Measurements from ENCODE around the gene LYPD4.

Gene LYPD4

GRCh38 chr19:41887711-41888382 lies 43.4 kb upstream of the LYPD4 start:
- Histone ChIP-seq H3K79me2 (ENCODE audit: low read length) (peaks cover 43% of the 10 kb centered on the region), H3F3A (ENCODE audit: insufficient read depth, low read length) (peaks cover 7% of the 10 kb centered on the region), H3K36me3 (replicated peaks; ENCODE audit: insufficient read depth, low read length) (no peaks in the 10 kb centered on the region), H3K9ac (ENCODE audit: low read length) (no peak overlapping the region), H3K4me2 (ENCODE audit: low read depth, low read length) (no peak overlapping the region), H3K9me3 (replicated peaks; ENCODE audit: insufficient read depth, low read length) (no peaks in the 10 kb centered on the region), H3K27ac (ENCODE audit: low read length) (no peak overlapping the region), H3K27me3 (replicated peaks; ENCODE audit: insufficient read depth, low read length) (no peaks in the 10 kb centered on the region), H4K20me1 (ENCODE audit: insufficient read depth, low read length) (no peaks in the 10 kb centered on the region), H2AFZ (ENCODE audit: low read length) (no peak overlapping the region), H3K4me3 (ENCODE audit: low read length) (no peak overlapping the region), H3K9me2 (replicated peaks; ENCODE audit: insufficient read depth, low read length) (no peaks in the 10 kb centered on the region), H3K4me1 (ENCODE audit: low read length) (peaks cover 17% of the 10 kb centered on the region)
- DNase-seq: no peak
- TF ChIP-seq EZH2phosphoT487 (IDR thresholded peaks at IDR 0.05; ENCODE audit: low read length) (no peak), EZH2 (optimal IDR thresholded peaks at IDR 0.05; ENCODE audit: low read depth, low read length) (no peak), CTCF (IDR thresholded peaks at IDR 0.05; ENCODE audit: low read length) (no peak)

GRCh38 chr19:41886761-41887710 lies 42.6 kb upstream of the LYPD4 start:
- peaks cover 17% of the 10 kb centered on the region for H3K4me1 ChIP-seq (ENCODE audit: low read length)
- H3F3A ChIP-seq (ENCODE audit: insufficient read depth, low read length): peaks cover 14% of the 10 kb centered on the region
- no peak overlapping the region for H3K4me3 ChIP-seq (ENCODE audit: low read length)
- H4K20me1 ChIP-seq (ENCODE audit: insufficient read depth, low read length): no peaks in the 10 kb centered on the region
- peaks cover 43% of the 10 kb centered on the region for H3K79me2 ChIP-seq (ENCODE audit: low read length)
- no peak overlapping the region for H3K4me2 ChIP-seq (ENCODE audit: low read depth, low read length)
- H3K27ac ChIP-seq (ENCODE audit: low read length): no peak overlapping the region
- H3K36me3 ChIP-seq (replicated peaks; ENCODE audit: insufficient read depth, low read length): no peaks in the 10 kb centered on the region
- DNase-seq: no peak
- no peak overlapping the region for H2AFZ ChIP-seq (ENCODE audit: low read length)
- H3K27me3 ChIP-seq (replicated peaks; ENCODE audit: insufficient read depth, low read length): no peaks in the 10 kb centered on the region
- TF ChIP-seq EZH2phosphoT487 (IDR thresholded peaks at IDR 0.05; ENCODE audit: low read length) (no peak), EZH2 (optimal IDR thresholded peaks at IDR 0.05; ENCODE audit: low read depth, low read length) (no peak)
- H3K9me3 ChIP-seq (replicated peaks; ENCODE audit: insufficient read depth, low read length): no peaks in the 10 kb centered on the region
- H3K9ac ChIP-seq (ENCODE audit: low read length): no peak overlapping the region
- no peaks in the 10 kb centered on the region for H3K9me2 ChIP-seq (replicated peaks; ENCODE audit: insufficient read depth, low read length)

- H3K9ac ChIP-seq (ENCODE audit: low read length): peak overlapping the region; percentile 85
- no peaks in the 10 kb centered on the region for H3K9me2 ChIP-seq (replicated peaks; ENCODE audit: insufficient read depth, low read length)
- no peaks in the 10 kb centered on the region for H3K36me3 ChIP-seq (replicated peaks; ENCODE audit: insufficient read depth, low read length)
- TF ChIP-seq CTCF (IDR thresholded peaks at IDR 0.05; ENCODE audit: low read length) (no peak), EZH2phosphoT487 (IDR thresholded peaks at IDR 0.05; ENCODE audit: low read length) (no peak), EZH2 (optimal IDR thresholded peaks at IDR 0.05; ENCODE audit: low read depth, low read length) (no peak)
- no peaks in the 10 kb centered on the region for H3K27me3 ChIP-seq (replicated peaks; ENCODE audit: insufficient read depth, low read length)
- peaks cover 17% of the 10 kb centered on the region for H3K4me1 ChIP-seq (ENCODE audit: low read length)
- peaks cover 43% of the 10 kb centered on the region for H3K79me2 ChIP-seq (ENCODE audit: low read length)
- DNase-seq: peak; percentile 98
- H3K27ac ChIP-seq (ENCODE audit: low read length): peak overlapping the region; percentile 50; the same call in 1 of the 2 replicates
- peak overlapping the region; percentile 74 for H2AFZ ChIP-seq (ENCODE audit: low read length)
- H3K4me3 ChIP-seq (ENCODE audit: low read length): peak overlapping the region; percentile 90
- no peaks in the 10 kb centered on the region for H4K20me1 ChIP-seq (ENCODE audit: insufficient read depth, low read length)
- H3K4me2 ChIP-seq (ENCODE audit: low read depth, low read length): peak overlapping the region; percentile 85
- peaks cover 14% of the 10 kb centered on the region for H3F3A ChIP-seq (ENCODE audit: insufficient read depth, low read length)
- no peaks in the 10 kb centered on the region for H3K9me3 ChIP-seq (replicated peaks; ENCODE audit: insufficient read depth, low read length)
Measured at GRCh38 chr19:41883821-41884733, 39.6 kb upstream of the LYPD4 start.
